ENCODE measurements around the gene PPP2R2B.
A peak's percentile ranks its signal among the peaks of the same experiment; 100 is the strongest.

DNA sequence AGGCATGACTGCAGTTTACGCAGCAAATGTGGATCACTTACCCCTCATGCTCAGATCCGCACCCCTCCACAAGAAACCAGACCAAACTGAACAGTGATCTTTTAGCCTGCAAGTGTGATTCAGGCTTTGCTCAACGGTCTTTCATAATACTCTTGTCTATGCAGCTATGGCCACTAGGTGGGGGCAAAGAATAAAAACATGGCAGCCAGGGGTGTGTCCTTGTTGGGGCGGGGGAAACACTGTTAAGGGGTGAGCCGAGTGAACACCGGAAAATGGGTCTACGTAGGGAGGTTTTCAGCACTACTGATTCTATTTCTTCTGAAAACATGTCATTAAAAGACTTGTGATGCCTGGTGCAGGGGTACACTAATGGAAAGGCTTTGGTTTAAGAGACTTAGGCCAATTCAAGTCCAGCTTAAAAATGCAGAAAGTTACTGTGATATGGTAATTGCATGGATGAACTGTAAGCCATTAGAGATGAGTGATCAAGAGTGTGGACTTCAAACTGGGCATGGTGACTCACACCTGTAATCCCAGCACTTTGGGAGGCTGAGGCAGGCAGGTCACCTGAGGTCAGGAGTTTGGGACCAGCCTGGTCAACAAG lies 312.7 kb downstream of the PPP2R2B start:
- TF ChIP-seq, protein P1, sequence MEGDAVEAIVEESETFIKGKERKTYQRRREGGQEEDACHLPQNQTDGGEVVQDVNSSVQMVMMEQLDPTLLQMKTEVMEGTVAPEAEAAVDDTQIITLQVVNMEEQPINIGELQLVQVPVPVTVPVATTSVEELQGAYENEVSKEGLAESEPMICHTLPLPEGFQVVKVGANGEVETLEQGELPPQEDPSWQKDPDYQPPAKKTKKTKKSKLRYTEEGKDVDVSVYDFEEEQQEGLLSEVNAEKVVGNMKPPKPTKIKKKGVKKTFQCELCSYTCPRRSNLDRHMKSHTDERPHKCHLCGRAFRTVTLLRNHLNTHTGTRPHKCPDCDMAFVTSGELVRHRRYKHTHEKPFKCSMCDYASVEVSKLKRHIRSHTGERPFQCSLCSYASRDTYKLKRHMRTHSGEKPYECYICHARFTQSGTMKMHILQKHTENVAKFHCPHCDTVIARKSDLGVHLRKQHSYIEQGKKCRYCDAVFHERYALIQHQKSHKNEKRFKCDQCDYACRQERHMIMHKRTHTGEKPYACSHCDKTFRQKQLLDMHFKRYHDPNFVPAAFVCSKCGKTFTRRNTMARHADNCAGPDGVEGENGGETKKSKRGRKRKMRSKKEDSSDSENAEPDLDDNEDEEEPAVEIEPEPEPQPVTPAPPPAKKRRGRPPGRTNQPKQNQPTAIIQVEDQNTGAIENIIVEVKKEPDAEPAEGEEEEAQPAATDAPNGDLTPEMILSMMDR (IDR thresholded peaks at IDR 0.05) = peak; percentile 58
- TF ChIP-seq NR3C1 (IDR thresholded peaks at IDR 0.05) (no peak), JUN (IDR thresholded peaks at IDR 0.05) (no peak), HDAC2 (IDR thresholded peaks at IDR 0.05) (no peak), CHD2 (IDR thresholded peaks at IDR 0.05; ENCODE audit: low read length, partially characterized antibody) (no peak), PHF8 (IDR thresholded peaks at IDR 0.05; ENCODE audit: borderline replicate concordance, low read depth) (no peak), EP300 (IDR thresholded peaks at IDR 0.05) (no peak), MYC (IDR thresholded peaks at IDR 0.05; ENCODE audit: borderline replicate concordance, low read length) (no peak)
- TF ChIP-seq, protein P2, sequence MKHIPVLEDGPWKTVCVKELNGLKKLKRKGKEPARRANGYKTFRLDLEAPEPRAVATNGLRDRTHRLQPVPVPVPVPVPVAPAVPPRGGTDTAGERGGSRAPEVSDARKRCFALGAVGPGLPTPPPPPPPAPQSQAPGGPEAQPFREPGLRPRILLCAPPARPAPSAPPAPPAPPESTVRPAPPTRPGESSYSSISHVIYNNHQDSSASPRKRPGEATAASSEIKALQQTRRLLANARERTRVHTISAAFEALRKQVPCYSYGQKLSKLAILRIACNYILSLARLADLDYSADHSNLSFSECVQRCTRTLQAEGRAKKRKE (CRISPR knock-in tag; IDR thresholded peaks at IDR 0.05; ENCODE audit: low read depth) = no peak
